Astrocyte of the spinal cord (primary cell): ENCODE measurements around the gene PRPSAP2.
A peak's percentile ranks its signal among the peaks of the same experiment; 100 is the strongest.

Experiments
- DNase-seq: peaks from one replicate; pipeline ENCODE4 v3.0.0; 2011; ENCODE audit warnings: low read depth, low spot score
- H3K4me3 ChIP-seq: 2 replicates; pipeline ENCODE4 v1.5.1; 2011; ENCODE audit warnings: low read depth, mild to moderate bottlenecking, low read length, moderate library complexity
- in situ Hi-C: cut with HindIII; loops from 2 replicates; pipeline ENCODE4 v1.10.0; 2017; ENCODE audit warnings: low sequenced_read_pairs
- TF ChIP-seq, protein P1 (sequence below): IDR thresholded peaks from 2 replicates; pipeline ENCODE4 v1.5.1; 2012; ENCODE audit warnings: low read depth, mild to moderate bottlenecking, low read length, inconsistent platforms

The PRPSAP2 gene

DNA sequence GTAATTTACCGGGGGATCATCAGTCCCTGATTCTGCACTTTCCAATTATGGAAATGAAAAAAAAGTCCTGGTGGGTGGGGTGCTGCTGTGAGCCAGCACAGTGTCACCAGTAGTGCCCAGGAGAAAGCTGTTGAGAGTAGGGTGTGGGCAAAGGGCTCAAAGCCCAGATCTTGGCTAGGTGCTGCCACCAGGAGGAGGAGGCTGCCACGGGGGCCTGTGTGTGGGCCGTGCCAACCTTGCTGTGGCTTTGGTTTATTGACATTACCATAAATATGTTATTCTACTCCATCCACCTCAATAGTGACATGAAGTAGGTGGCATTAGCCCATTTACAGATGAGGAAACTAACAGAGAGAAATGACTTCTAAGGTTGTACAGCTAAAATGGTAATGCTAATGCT, 6.7 kb upstream of the PRPSAP2 start:
- TF ChIP-seq, protein P1, sequence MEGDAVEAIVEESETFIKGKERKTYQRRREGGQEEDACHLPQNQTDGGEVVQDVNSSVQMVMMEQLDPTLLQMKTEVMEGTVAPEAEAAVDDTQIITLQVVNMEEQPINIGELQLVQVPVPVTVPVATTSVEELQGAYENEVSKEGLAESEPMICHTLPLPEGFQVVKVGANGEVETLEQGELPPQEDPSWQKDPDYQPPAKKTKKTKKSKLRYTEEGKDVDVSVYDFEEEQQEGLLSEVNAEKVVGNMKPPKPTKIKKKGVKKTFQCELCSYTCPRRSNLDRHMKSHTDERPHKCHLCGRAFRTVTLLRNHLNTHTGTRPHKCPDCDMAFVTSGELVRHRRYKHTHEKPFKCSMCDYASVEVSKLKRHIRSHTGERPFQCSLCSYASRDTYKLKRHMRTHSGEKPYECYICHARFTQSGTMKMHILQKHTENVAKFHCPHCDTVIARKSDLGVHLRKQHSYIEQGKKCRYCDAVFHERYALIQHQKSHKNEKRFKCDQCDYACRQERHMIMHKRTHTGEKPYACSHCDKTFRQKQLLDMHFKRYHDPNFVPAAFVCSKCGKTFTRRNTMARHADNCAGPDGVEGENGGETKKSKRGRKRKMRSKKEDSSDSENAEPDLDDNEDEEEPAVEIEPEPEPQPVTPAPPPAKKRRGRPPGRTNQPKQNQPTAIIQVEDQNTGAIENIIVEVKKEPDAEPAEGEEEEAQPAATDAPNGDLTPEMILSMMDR, result no peak
- no peak overlapping the region for H3K4me3 ChIP-seq
- in situ Hi-C loops, result no loop called here

DNA sequence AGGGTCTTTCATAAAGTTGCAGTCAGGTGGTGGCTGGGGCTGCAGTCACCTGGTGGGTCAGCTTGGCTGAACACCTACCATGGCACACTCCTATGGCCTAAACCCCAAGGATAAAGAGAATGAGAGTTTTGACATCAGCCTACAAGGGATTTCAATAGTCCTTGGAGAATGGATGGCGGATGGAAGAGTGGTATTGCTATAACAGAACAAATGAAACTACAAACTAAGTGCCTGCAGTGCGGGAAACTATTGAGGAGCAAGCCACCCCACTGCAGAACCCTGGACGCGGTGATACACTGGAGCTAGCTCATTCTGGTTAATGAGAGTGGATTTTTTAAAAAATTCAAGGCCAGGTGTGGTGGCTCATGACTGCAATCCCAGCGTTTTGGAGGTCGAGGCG, 3.0 kb upstream of the PRPSAP2 start:
- no peak for DNase-seq
- TF ChIP-seq, protein P1, result no peak
- in situ Hi-C loops, result no loop called here
- no peak overlapping the region for H3K4me3 ChIP-seq

More for the DNA sequence above, 6.7 kb upstream of the PRPSAP2 start:
- no peak for DNase-seq

DNA sequence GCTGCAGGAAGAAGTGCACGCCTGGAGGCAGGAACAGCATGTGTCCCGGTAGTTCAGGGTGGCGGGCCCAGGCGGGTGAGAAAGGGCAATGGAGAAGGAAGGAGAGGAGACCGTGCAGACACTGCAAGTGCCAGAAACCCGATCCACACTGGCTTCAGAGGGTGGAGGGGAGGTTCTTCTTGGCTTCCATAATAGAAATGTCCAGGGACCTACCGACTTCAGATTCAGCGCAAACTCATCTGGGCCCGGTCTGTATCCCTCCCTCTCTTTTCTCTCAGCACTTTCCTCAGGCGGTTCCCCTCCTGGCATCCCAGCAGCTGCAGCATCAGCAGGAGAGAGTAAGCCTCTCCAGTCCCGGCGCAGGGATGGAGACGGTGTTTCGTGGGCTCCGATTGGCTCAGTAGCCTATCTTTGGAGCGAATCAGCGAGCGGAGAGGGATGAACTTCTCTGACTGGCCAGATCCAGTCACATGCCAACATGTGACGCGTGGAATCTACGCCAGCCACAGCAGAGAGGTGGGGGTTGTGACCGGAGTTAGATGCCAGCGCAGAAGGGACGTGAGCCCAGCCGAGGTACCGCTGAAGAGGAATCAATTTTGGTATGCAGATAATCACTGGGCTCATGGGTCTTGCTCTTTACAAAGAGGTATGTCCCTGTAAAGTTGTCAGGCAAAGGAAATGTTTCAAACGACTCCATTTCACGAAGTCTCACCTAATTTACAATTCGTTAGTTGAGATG, 1.9 kb upstream of the PRPSAP2 start:
- peak; percentile 94 for DNase-seq
- in situ Hi-C loops, result no loop called here
- TF ChIP-seq, protein P1, result no peak
- H3K4me3 ChIP-seq, result peak overlapping the region; percentile 80

DNA sequence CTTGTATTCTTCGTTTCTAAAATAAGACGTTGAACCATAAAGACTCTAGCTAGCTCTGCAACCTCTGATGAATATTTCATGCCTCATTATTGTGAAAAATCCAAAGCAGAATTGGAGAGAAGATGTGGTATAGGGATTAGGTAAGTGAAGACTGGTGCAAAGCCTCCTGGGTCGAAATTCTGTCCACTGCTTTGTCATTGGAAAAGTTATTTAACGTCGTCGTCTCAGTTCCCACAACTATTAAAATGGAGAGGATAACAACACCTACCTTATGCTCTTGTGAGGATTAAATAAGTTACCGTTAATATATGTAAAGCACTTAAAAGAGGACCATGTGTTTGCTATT, 1.4 kb upstream of the PRPSAP2 start:
- in situ Hi-C loops, result no loop called here

DNA sequence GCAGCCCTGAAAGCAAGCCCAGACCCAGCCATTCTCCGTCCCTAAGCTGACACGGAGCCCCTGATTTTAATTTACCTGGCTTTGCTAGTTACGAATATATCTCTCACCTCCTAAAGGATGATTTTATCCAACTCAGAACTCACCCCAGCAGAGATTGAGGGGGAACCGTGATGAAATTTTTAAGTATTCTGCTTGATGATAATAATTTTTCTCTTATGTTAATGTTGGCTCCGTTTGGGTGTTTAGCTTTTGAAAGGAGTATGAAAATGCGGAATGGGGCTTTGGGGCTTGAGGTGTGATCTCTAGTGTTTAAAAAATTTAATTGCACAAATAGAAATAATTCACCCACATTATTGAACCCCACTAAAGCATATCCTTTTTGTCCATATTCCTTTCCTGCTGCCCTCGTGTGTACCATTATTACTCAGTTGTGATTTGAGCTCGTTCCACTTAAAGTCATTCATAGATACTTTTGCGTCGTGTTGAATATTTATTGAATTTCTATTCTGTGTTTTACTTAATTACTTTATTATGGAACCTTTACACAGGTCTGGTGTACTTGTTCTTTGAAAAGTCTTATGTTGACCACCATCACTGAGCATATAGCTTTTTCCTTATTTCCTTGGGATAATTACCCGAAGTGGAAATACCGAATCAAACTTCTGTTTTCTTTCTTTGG, 775 bp downstream of the PRPSAP2 start:
- in situ Hi-C loops, result no loop called here

More for the DNA sequence above, 1.4 kb upstream of the PRPSAP2 start:
- peak overlapping the region; percentile 80 for H3K4me3 ChIP-seq
- TF ChIP-seq, protein P1, result no peak
- DNase-seq, result no peak

DNA sequence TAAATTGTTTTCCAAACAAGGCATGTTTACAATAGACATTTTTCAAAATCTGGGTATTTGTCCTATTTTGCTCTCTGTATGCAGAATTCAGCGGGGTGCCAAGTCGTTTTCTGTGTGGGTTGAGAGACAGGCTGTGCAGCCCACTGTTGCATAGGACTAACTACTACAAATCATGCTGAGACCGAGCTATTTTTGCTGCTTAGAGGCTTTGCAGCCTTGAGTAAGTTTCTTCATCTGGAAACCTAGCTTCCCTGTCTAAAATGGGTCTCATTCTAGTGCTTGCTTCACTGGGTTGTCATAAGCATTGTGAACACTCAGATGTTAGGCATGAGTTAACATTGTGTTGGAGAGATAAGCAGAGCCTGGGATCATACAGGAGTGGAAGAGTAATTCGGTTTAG, 1.3 kb downstream of the PRPSAP2 start:
- in situ Hi-C loops, result no loop called here
- DNase-seq, result no peak
- peak overlapping the region; percentile 50 for H3K4me3 ChIP-seq
- TF ChIP-seq, protein P1, result no peak

More for the DNA sequence above, 775 bp downstream of the PRPSAP2 start:
- peak overlapping the region; percentile 50 for H3K4me3 ChIP-seq
- no peak for DNase-seq
- TF ChIP-seq, protein P1, result no peak
